NCI-H2196 (cell line): ENCODE data around the gene DEPDC1B.
"Not testable (repeated sequence)": the region's sequence is repeated elsewhere in the genome, so short reads cannot be mapped to it uniquely, and the experiment has no call there.

Experiments used
- DNase-seq: peaks from one replicate; lab custom pipeline; 2025; ENCODE audit not compliant: unreplicated experiment; lab: John Stamatoyannopoulos, UW

Gene DEPDC1B

DNA sequence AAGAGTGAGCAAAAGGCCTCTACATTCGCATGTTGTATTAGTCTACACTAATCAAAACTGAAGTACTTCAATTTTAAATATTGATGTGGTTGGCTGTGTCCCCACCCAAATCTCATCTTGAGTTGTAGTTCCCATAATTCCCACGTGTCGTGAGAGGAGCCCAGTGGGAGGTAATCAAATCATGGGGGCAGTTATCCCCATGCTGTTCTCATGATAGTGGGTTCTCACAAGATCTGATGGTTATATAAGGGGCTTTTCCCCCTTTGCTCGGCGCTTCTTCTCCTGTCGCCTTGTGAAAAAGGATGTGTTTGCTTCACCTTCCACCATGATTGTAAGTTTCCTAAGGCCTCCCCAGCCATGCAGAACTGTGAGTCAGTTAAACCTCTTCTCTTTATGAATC is 112.7 kb downstream of the DEPDC1B start:
- DNase-seq, result not testable (repeated sequence)

DNA sequence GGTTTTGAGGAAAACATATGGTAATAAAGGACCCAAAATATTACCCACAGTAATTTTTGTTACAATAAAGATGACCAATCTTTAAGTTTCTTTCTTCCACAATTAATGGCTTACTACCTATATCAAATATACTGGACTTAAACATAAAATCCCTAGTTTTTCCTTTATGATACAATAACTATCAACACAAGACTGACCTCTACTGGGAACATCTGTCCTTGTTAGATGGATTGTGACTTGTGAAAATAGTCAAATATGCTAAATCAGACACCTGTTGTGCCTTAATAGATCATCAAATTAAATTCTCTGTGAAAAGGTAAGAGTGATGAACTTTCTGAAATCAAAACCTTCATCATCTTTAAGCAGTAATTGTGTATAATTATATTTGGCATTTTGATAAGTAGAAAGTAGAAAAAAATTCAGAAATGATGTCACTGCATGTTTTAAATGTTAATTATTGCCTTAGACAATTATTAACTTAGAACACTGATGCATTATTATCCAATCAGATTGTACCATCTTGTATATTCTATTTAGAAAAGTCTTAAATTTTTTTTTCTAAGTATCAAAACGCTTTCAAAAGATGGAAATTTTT is 113.6 kb downstream of the DEPDC1B start:
- DNase-seq, result no peak

DNA sequence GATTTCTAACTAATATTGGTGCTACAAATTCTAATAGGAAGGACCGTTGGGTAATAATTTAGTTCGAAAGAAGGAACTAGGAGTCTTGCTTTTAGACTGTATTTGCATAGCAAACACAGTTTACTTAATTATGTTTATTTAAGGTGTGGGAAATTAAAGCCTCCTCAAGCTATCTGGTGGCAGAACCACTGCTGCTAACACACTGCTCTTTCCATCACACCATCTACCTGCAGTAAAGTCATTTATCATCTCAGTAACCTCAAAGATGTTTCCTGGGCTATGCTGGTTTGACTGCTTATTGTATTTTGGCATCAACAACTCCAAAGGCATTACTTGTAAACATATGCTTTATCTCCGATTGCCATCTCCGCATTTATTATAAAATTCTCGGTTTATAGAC is 114.3 kb downstream of the DEPDC1B start:
- DNase-seq, result no peak

DNA sequence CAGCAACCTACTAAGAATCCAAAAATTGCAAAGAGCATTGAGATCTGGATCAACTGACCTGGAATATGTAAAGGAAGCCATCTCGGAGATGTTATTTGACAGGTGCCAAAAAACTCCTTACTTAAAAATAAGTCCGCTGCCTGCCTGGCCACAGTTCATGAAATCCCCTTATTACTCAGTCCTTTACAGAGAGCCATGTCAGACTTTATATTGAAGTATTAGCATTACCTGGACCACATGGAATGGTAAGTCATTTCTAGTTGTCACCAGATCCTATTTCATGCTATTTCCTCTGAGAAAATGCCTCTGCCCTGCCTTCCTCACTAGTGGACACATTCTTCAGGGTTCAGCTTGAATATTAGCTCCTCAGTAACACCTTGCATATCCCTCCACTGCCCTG is 115.7 kb downstream of the DEPDC1B start:
- no peak for DNase-seq

DNA sequence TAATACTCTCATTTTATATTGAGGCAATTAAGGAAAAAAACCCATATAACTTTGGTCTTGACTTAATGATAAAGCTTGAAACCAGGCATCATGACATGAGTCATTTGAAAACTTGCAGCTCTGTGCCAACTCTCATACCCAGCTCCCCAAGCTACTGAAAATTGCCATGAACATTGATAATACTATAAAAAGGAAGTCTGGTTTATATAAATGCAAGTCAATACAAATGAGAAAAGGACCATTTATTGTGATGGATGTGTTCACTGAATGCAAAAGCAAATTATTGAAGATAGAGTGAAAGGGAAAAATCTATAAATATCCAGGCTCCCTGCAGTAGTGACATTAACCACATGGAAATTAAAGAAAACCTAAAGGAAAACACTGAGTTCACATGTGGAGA is 116.3 kb downstream of the DEPDC1B start:
- no peak for DNase-seq

DNA sequence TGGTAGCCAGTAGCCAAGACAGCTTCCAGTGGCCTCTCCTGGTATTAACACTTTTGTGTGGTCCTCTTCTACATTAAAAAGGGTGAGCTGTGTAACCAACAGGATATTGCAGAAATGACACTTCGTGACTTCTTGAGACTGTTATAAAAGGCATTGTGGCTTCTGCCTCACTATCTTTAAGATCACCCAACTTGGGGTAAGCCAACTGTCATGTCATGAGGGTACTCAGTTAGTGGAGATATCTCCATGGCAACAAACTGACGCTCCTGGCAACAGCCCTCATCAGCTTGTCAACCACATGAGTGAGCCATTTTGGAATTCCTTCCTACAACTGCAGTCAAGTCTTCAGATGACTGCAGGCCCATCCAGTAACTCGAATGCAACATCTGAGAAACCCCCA is 121.7 kb downstream of the DEPDC1B start:
- DNase-seq, result no peak

DNA sequence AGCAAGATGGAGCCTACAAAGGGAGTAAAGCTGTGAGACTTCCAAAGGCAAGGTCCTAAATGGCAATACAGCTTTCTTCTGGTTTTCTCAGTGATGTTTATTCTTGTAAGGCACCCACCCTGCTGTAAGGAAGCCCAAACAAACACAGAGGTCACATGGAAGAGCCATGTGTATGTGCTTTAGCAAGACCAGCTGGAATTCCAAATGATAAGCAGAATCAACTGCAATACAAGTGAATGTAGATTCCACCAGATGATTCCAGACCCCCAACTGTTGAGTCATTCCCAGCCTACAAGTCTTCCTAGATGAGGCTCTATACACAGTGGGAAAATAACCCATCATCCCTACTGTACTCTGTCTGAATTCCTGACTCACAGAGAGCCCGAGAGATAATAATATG is 122.8 kb downstream of the DEPDC1B start:
- no peak for DNase-seq

DNA sequence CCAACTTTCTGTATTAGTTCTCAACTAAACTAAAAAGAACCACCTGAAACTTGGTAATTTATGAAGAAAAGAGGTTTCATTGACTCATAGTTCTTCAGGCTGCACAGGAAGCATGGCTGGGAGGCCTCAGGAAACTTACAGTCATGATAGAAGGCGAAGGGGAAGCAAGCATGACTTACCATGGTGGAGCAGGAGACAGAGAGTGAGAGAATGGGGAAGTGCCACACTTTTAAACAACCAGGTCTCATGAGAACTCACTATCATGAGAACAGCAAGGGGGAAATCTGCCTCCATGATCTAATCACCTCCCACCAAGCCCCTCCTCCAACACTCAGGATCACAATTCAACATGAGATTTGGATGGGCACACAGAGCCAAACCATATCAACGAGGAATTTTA is 123.5 kb downstream of the DEPDC1B start:
- no peak for DNase-seq

DNA sequence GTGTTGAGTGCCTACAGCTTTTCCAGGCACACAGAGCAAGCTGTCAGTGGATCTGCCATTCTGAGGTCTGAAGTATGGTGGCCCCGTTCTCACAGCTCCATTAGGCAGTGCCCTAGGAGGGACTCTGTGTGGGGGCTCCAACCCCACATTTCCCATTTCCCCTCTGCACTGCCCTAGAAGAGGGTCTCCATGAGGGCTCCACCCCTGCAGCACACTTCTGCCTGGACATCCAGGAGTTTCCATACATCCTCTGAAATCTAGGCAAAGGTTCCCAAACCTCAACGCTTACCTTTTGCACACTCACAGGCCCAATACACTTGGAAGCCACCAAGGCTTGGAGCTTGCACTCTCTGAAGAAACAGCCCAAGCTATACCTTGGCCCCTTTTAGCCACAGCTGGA is 131.3 kb downstream of the DEPDC1B start:
- DNase-seq, result no peak

DNA sequence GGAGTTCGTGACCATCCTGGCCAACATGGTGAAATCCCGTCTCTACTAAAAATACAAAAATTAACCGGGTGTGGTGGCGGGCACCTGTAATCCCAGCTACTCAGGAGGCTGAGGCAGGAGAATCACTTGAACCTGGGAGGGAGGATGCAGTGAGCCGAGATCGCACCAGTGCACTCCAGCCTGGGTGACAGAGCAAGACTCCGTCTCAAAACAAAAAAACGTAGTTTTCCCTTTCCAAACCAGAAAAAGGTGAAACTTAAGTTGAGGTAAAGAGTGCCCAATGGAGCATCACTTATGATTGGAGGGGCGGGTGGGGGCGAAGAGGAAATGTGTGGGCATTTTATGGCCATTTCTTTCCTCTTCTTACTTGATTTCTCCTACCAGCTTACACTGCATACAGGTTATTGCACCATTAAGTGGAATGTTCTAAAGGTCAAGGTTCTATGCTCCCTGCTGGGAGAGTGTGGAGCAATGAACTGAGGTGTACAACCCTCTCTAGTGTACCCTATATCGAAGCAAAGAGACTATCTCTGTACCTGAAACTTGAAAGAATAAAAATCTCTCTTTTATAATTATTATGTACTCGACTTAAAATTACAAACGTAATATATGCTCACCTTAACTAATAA is 136.2 kb downstream of the DEPDC1B start:
- no peak for DNase-seq

DNA sequence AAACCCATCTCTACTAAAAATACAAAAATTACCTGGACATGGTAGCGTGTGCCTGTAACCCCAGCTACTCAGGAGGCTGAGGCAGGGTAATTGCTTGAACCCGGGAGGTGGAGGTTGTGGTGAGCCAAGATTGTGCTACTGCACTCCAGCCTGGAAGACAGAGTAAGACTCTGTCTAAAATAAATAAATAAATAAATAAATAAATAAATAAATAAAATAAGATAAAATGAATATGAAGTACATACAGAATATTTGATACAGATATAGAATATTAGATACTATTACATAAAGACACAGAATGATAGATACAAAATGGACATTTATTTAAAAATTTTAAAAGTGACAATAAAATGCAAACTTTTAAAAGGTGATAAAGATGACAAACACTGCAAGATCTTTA is 146.7 kb downstream of the DEPDC1B start:
- DNase-seq, result not testable (repeated sequence)

DNA sequence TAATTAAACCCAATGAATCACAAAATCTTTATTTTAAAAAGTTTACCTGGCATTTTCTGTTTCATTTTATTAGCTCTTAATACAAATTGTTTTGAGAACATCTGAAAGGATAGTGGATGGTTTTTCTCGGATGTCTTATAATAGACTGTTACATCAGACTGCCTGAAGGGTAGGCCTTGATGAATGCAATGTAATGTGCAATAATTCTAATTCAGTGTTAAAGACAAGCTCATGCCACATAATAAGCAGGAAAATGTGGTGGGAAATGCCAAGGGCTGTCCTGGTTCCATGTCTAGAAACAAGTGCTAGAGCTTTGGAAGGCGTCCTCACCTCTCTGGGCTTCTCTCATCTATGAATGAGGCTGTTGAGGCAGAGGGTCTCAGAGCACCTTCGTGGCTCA is 148.1 kb downstream of the DEPDC1B start:
- no peak for DNase-seq

DNA sequence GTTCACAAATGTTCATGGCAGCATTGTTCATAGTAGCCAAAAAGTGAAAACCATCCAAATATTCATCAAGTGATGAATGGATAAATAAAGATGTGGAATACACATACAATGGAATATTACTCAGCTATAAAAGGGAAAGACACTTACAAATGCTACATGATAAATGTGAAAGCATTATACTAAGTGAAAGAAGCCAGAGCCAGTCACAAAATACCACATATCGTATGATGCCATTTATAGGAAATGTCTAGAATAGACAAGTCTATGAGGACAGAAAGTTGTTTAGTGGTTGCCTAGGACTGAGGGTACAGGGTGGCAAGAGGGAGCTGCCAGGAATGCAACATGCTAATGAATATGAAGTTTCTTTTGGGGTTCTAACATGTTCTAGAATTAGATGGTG is 148.7 kb downstream of the DEPDC1B start:
- DNase-seq, result no peak

DNA sequence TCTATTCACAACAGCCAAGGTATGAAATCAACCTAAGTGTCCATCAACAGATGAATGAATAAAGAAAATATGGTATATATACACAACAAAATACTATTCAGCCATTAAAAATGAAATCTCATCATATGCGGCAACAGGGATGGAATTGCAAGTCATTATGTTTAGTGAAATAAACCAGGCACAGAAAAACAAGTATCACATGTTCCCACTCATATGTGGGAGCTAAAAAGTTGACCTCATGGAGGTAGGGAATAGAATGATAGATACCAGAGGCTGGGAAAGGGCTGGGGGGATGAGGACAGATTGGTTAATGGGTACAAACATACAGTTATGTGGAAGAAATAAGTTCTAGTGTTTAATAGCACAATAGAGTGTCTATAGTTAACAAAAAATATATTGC is 149.7 kb downstream of the DEPDC1B start:
- no peak for DNase-seq

DNA sequence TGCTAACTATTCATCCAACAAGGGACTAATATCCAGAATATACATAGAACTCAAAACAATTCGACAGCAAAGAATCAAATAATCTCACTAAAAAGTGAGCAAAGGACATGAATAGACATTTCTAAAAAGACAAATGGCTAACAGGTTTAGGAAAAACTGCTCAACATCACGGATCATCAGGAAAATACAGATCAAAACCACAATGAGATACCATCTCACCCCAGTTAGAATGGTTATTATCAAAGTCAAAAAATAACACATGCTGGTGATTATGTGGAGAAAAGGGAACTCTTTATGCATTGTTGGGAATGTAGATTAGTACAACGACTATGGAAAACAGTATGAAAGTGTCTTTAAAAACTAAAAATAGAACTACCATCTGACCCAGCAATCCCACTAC is 150.1 kb downstream of the DEPDC1B start:
- no peak for DNase-seq
